ENCODE measurements around the gene GSTM2.
A peak's percentile ranks its signal among the peaks of the same experiment; 100 is the strongest.

The GSTM2 gene

GRCh38 chr1:109630081-109630897, 37.6 kb upstream of the GSTM2 start:
- ChIA-PET CTCF (interaction anchor here (0.5 to 2.7 kb wide), 7 partner anchors 10 to 1504 kb away, joined by 3 to 17 read pairs (median 5); no protein-coding TSS in a partner anchor), POLR2A (ENCODE audit: low non-redundant PET) (no interaction called here)
- TF ChIP-seq CTCF (conservative IDR thresholded peaks at IDR 0.05; ENCODE audit: low read depth), result peak; percentile 39

GRCh38 chr1:109630898-109631512, 36.9 kb upstream of the GSTM2 start:
- CTCF ChIA-PET, result interaction anchor here (0.5 to 2.7 kb wide), 5 partner anchors 9 to 510 kb away, joined by 4 to 17 read pairs (median 6); no protein-coding TSS in a partner anchor
- POLR2A ChIA-PET (ENCODE audit: low non-redundant PET), result no interaction called here
- no peak overlapping the region for H3K27ac ChIP-seq

More at GRCh38 chr1:109630081-109630897, 37.6 kb upstream of the GSTM2 start:
- DNase-seq (ENCODE audit: low spot score), result peak; percentile 27
- H3K27ac ChIP-seq, result no peak overlapping the region

GRCh38 chr1:109631513-109632505, 36.0 kb upstream of the GSTM2 start:
- no peak for DNase-seq (ENCODE audit: low spot score)
- ChIA-PET CTCF (interaction anchor here (1.2 to 2.7 kb wide), 3 partner anchors 9 to 353 kb away, joined by 5 to 17 read pairs (median 9); partner anchors contain the start of gene AHCYL1), POLR2A (ENCODE audit: low non-redundant PET) (no interaction called here)
- no peak for TF ChIP-seq CTCF (conservative IDR thresholded peaks at IDR 0.05; ENCODE audit: low read depth)
- peak overlapping the region; percentile 23 for H3K27ac ChIP-seq

More at GRCh38 chr1:109630898-109631512, 36.9 kb upstream of the GSTM2 start:
- TF ChIP-seq CTCF (conservative IDR thresholded peaks at IDR 0.05; ENCODE audit: low read depth), result no peak
- DNase-seq (ENCODE audit: low spot score), result no peak

- DNase-seq (ENCODE audit: low spot score), result no peak
- ChIA-PET CTCF (interaction anchor here (0.7 to 2.7 kb wide), 3 partner anchors 8 to 352 kb away, joined by 3 to 17 read pairs (median 5); partner anchors contain the start of gene AHCYL1), POLR2A (ENCODE audit: low non-redundant PET) (no interaction called here)
- H3K27ac ChIP-seq, result peak overlapping the region; percentile 23
- no peak for TF ChIP-seq CTCF (conservative IDR thresholded peaks at IDR 0.05; ENCODE audit: low read depth)
Observed at GRCh38 chr1:109632671-109633346, 35.0 kb upstream of the GSTM2 start.

- CTCF ChIA-PET, result no interaction called here
- no peak for TF ChIP-seq CTCF (conservative IDR thresholded peaks at IDR 0.05; ENCODE audit: low read depth)
- H3K27ac ChIP-seq, result no peak overlapping the region
- no peak for DNase-seq (ENCODE audit: low spot score)
- POLR2A ChIA-PET (ENCODE audit: low non-redundant PET), result no interaction called here
Observed at GRCh38 chr1:109634292-109634691, 33.6 kb upstream of the GSTM2 start.
